BE2C (cell line): ENCODE data around the gene KRT35.
"Not testable (repeated sequence)": the region's sequence is repeated elsewhere in the genome, so short reads cannot be mapped to it uniquely, and the experiment has no call there.

Experiments
- DNase-seq: peaks from one replicate; pipeline ENCODE4 v3.0.0-alpha.2; 2020
- H3K27me3 ChIP-seq: fragments of 250-450 bp; sonication (Bioruptor Pico); 2 replicates; pipeline ENCODE4 v1.5.1; 2020; ENCODE audit warnings: mild to moderate bottlenecking
- H3K36me3 ChIP-seq: fragments of 250-450 bp; sonication (Bioruptor Pico); 2 replicates; pipeline ENCODE4 v1.5.1; 2020; ENCODE audit warnings: mild to moderate bottlenecking
- H3K4me1 ChIP-seq: fragments of 250-450 bp; sonication (Bioruptor Pico); 2 replicates; pipeline ENCODE4 v1.5.1; 2020
- H3K4me3 ChIP-seq: 2 replicates; pipeline ENCODE4 v1.5.1; 2011; ENCODE audit warnings: low read depth, low read length
- H3K9me3 ChIP-seq: fragments of 250-450 bp; sonication (Bioruptor Pico); 2 replicates; pipeline ENCODE4 v1.5.1; 2020
- TF ChIP-seq, protein P1 (sequence below): IDR thresholded peaks from 2 replicates; pipeline ENCODE4 v1.5.1; 2012; ENCODE audit warnings: mild to moderate bottlenecking, low read depth, low read length

Gene KRT35

DNA sequence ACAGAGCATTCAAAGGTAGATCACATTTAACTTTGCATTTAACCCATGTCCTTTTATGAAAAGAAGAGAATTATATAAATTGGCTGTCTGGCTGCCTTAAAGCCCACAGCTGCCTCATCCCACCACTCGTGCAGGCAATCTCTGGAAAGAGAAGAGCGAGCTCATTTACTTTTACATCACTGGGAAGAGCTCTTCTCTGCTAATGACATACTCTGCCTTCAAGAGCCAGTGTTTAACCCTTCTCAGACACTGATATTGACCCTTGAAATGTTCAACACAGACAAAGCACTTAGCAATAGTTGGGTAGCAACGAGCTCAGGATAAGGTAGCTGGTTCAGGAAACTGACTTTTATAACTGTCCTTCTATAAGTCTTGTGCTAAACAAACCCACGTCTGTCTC is 46.9 kb downstream of the KRT35 start:
- Histone ChIP-seq H3K4me3 (no peak overlapping the region), H3K9me3 (no peaks in the 10 kb centered on the region), H3K36me3 (no peaks in the 10 kb centered on the region), H3K27me3 (no peaks in the 10 kb centered on the region; the same call in 1 of the 2 replicates), H3K4me1 (no peaks in the 10 kb centered on the region)
- DNase-seq: no peak
- TF ChIP-seq, protein P1, sequence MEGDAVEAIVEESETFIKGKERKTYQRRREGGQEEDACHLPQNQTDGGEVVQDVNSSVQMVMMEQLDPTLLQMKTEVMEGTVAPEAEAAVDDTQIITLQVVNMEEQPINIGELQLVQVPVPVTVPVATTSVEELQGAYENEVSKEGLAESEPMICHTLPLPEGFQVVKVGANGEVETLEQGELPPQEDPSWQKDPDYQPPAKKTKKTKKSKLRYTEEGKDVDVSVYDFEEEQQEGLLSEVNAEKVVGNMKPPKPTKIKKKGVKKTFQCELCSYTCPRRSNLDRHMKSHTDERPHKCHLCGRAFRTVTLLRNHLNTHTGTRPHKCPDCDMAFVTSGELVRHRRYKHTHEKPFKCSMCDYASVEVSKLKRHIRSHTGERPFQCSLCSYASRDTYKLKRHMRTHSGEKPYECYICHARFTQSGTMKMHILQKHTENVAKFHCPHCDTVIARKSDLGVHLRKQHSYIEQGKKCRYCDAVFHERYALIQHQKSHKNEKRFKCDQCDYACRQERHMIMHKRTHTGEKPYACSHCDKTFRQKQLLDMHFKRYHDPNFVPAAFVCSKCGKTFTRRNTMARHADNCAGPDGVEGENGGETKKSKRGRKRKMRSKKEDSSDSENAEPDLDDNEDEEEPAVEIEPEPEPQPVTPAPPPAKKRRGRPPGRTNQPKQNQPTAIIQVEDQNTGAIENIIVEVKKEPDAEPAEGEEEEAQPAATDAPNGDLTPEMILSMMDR: no peak

DNA sequence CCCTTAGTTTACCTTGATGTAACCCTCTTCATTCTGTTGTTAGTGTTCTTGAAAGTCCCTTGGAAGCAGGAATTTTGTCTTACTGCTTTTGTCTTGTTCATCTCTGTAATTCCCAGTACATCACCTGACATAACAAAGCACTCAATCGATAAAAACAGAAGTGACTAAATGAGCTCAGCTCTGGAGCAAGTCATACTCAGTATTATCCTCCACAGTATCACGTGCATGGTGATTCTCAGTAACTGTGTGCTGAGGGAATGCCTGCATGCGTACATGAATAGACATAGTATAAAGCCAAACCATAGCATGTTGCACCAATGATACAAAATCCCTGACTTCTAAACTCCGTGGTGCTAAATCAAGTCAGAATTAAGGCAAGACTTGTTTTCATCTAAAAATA is 47.4 kb downstream of the KRT35 start:
- no peaks in the 10 kb centered on the region; the same call in 1 of the 2 replicates for H3K27me3 ChIP-seq
- TF ChIP-seq, protein P1: no peak
- H3K9me3 ChIP-seq: no peaks in the 10 kb centered on the region
- no peaks in the 10 kb centered on the region for H3K4me1 ChIP-seq
- DNase-seq: no peak
- H3K36me3 ChIP-seq: no peaks in the 10 kb centered on the region
- H3K4me3 ChIP-seq: no peak overlapping the region

DNA sequence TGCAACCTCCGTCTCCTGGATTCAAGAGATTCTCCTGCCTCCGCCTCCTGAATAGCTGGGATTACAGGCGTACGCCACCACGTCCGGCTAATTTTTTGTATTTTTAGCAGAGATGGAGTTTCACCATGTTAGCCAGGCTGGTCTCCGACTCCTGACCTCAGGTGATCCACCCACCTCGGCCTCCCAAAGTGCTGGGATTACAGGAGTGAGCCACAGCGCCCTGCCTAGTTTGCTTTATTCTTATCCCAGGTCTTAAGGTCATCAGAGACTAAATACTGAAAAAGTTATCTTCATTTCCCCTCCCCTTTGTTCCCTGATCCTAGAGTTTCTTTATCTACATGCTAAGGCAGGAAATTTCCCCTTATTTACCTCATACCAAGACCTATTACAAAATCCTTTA is 50.6 kb downstream of the KRT35 start:
- H3K4me3 ChIP-seq, H3K36me3 ChIP-seq, DNase-seq, H3K9me3 ChIP-seq, H3K27me3 ChIP-seq, H3K4me1 ChIP-seq: not testable (repeated sequence)

DNA sequence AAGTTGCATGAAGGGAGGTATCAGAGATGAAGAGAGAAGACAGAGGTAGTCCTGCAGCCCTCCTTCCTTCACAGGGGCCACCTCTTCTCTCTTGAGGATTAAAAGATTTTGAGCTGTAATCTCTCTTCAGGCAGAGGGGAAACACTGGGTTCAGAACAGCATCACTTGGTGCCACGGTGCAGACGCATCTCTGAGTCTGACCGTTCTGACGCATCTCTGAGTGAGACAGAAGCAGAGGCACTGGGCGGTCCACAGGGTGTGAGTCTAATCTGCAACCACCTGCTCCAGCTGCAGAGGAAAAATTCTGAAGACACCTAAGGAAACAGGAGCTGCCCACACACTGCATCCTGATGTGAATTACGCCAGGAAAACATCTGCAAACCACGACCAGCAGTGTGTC is 51.3 kb downstream of the KRT35 start:
- TF ChIP-seq, protein P1: no peak
- no peak for DNase-seq
- Histone ChIP-seq H3K4me3 (no peak overlapping the region), H3K36me3 (no peaks in the 10 kb centered on the region), H3K4me1 (no peaks in the 10 kb centered on the region), H3K27me3 (no peaks in the 10 kb centered on the region; the same call in 1 of the 2 replicates), H3K9me3 (no peaks in the 10 kb centered on the region)

DNA sequence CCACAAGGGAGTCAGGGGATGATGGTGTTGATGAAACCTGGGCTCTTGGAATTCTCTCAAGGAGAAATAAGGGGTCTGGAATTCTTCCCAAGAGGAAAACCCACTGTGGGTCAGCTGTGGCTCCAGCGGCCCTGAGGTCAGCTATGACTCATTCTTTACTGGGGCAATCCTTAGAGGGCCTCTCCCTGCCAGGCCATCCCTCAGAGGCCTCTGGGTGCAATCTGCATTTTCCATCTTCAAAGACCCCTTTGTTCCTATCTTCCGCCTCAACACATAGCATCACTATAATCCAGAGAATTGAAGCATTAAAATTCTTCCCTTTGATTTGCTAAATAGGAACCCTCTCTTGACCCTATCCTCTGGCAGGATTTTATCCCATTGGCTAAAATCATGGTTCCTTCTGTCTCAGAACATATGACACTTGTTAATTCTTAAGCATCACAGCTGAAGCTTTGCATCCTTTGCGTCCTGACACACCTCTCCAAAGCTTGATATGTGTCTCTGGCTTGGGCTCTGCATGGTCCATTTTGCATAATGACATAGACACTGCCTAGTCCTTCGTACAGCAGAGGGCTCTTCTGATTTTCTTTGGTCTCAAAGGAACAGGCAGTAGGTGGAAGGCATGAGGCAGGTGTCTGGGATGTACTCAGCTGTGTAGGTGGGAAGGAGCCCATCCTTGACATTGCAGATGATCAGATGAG is 52.2 kb downstream of the KRT35 start:
- Histone ChIP-seq H3K36me3 (no peaks in the 10 kb centered on the region), H3K9me3 (no peaks in the 10 kb centered on the region), H3K27me3 (no peaks in the 10 kb centered on the region; the same call in 1 of the 2 replicates), H3K4me1 (no peaks in the 10 kb centered on the region), H3K4me3 (no peak overlapping the region)
- DNase-seq: no peak
- TF ChIP-seq, protein P1: no peak
